HPDE6-E6E7 (cell line): ENCODE measurements around the gene WDR36.

ENCODE experiments used
- DNase-seq: peaks from one replicate; pipeline ENCODE4 v3.0.0; 2011; ENCODE audit warnings: missing footprints; ENCODE audit errors: extremely low spot score

Gene WDR36

DNA sequence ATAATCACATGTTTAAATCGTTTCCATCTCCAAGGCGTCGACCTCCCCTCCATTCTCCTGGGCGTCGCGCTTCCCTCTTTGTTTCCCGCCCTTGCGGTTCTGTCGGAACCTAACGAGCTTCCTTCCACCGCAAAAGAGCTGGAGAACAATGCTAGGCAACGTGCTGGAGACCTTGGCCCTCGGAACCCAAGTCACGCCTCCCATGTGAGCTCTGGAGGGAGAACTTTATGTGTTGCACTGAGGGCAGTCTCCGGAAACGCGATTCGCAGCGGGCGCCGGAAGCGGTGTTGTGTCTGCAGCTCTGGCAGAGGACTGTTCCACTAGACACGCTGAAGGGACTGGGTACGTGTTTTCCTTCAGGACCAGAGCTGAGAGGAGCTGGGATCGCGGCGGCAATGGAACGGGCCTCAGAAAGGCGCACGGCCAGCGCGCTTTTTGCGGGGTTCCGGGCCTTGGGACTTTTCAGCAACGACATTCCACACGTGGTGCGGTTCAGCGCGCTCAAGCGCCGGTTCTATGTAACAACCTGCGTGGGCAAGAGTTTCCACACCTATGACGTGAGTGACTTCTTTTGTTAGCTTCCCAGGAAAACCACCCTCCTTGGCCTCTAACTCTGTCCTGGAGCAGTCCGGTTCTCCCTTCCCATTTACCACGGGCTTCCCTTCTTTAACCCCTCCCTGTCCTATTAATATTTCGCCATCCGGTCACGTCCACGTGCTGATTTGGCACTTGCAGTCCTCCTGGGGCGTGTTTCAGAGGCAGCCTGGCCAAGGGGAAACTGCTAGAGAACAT lies at the start of gene WDR36:
Gene WDR36 (plus strand): TSS at position 287 of the 792 bp plus-strand sequence. CDS start 109 bp downstream, at position 396.
- peak; percentile 81 for DNase-seq

DNA sequence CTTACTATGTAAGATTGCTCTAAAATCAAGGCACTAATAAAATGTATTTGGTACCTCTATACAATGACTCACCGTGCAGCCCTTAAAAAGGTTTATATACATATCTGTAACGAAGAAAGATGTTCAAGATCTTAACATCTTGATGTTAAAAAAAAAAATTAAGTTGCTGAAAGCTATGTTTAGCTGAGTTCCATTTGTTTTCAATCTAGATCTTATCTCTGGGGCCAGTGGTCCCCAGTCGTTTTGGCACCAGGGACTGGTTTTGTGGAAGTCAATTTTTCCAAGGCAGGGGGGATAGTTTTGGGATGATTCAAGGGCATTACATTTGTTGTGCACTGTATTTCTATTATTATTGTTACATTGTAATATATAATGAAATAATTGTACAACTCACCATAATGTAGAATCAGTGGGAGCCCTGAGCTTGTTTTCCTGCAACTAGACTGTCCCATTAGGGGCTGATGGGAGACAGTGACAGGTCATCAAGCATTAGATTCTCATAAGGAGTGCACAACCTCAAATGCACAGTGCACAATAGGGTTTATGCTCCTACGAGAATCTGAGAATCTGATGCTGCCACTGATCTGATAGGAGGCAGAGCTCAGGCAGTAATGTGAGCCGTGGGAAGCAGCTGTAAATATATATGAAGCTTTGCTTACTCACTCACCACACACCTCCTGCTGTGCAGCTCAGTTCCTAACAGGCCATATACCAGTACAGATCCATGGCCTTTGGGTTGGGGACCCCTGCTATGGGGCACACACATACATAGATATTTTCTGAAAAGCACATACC lies 48.2 kb upstream of the WDR36 start:
- DNase-seq = no peak

DNA sequence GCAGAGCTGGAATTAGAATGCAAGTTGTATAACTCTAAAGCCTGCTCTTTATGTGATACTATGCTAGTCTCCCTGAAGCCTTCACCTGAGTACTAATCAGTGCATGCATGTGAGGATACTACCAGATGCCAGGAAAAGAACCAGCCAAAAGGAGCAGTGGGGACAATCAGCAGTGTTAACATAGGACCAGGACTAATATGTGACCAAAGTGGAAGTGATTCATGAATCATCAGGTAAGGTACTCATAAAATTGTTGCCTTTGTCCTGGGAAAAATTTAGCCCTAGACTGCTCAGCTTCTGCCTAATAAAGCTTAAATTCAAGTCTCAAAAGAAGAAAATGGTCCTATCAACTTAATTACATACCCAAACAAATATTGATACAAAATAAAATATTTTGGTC lies 34.1 kb upstream of the WDR36 start:
- DNase-seq = no peak

DNA sequence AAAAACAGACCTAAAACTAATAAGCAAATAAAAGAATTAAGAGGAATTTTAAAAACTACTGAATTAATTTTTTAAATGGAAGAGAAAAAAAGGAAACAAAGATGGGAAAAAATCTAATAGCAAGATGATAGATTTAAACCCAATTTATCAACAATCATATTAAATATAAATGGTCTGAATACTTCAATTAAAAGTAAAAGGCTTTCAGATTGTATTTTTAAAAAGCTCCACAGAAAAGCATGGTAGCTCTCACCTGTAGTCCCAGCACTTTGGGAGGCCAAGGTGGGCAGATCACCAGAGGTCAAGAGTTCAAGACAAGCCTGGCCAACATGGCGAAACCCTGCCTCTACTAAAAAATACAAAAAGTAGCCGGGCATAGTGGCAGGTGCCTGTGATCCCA lies 32.0 kb upstream of the WDR36 start:
- no peak for DNase-seq

DNA sequence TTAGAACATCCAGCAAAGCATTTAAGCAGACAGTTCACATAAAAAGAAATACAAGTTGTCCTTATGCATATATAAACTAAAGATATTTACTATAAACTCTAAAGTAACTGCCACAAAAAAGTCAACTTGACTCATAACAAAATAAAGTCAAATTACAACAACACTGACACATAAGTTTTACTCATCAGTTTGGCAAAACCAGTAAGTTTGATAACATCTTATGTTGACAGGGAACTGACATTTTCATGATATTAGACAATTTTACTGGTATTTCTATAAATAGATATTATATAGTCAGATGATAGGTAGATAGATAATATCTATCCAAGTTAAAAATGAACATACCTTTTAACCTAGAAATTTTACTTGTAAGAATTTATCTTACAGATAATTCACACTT lies 30.5 kb upstream of the WDR36 start:
- DNase-seq = no peak

DNA sequence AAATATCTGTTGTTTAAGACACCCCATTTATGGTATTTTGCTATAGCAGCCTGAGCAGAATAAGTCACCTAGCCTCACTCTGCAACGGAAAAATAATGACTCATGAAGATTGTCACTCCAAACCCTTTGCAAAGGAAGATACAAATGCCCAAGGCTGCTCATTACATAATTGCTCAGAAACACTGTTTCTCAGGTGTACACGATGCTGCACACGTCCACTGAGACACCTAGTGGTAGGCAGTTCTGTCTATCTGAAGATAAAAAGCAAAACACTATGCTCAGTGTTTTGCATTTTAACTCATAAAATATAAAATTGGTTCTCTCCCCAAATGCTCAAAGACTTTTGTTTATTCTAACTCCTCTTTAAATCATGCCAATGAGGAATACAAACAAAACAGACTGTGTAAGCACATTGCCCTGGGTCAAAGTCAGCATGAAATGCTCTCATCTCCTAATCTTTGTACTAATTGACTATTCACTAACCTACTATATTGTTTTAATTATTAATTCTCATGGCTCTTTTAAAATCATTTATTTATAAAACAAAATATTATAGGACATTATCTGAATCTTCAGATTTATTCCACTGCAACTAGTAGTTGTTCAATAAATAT lies 28.3 kb upstream of the WDR36 start:
- peak; percentile 67 for DNase-seq

- DNase-seq = no peak
Measured at GRCh38 chr5:111066261-111066938, 25.7 kb upstream of the WDR36 start.

- no peak for DNase-seq
Measured at GRCh38 chr5:111068213-111068612, 23.9 kb upstream of the WDR36 start.

- DNase-seq = no peak
Measured at GRCh38 chr5:111069839-111070238, 22.3 kb upstream of the WDR36 start.

GRCh38 chr5:111070272-111071134 lies 21.6 kb upstream of the WDR36 start:
- no peak for DNase-seq

- DNase-seq = no peak
Measured at GRCh38 chr5:111071413-111071812, 20.7 kb upstream of the WDR36 start, which contains the start of gene TSLP. TSLP (plus strand) TSS chr5:111071713; CDS start chr5:111071891, 178 bp downstream.

DNA sequence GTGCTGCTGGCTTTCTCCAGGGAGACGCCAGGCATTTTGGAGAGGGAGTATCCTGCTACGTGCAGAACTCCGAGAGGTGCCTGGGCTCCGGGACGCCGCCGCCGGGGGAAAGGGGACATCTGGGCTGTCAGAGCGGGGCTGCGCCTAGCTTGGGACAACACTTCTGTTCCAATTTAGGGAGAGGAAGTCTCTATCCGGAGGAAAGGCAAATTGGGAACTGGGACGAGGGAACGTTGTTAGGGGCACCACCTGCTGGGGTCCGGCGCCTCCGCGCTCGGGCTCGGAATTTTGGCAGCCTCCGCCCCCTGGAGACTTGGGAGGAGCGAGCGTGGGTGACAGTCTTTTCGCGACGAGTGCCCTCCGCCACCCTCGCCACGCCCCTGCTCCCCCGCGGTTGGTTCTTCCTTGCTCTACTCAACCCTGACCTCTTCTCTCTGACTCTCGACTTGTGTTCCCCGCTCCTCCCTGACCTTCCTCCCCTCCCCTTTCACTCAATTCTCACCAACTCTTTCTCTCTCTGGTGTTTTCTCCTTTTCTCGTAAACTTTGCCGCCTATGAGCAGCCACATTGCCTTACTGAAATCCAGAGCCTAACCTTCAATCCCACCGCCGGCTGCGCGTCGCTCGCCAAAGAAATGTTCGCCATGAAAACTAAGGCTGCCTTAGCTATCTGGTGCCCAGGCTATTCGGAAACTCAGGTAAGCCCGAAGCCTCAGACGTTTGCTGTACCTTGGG lies 19.0 kb upstream of the WDR36 start:
- DNase-seq = no peak

DNA sequence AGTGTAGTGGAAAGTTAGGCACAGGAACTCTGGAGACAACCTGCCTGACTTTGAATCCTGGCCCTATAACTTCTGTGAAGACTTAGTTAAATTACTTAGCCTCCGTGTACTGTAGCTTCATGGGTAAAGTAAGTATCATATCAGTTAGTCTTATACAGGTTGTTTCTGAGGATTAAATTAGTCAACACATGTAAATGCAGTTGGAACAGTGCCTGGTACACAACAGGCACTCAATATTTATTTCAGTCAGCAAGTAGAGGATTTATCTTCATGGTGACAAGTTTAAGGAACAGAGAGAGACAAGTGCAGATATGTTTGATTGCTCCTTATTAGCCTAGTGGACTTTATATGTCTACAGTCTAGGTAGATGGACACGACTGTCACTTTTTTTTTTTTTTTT lies 17.9 kb upstream of the WDR36 start:
- DNase-seq = no peak

DNA sequence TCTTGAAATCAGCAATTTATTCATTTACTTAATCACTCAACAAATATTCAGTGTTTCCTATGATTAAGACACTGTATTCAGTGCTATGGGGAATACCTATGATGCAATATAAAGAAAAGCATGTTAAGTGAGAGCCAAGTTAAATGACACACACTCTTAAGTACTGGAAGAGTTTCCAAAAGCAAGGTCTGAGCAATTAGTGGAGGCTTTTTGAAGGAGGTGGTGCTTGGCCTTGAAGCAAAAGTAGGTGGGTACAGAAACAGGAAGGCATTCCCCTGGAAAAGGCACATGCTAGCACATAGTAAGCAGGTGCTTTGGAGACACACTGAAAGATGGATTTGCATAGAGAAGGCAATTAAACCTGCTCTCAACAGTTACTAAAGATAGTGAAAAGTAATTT lies 16.6 kb upstream of the WDR36 start:
- peak; percentile 53 for DNase-seq

DNA sequence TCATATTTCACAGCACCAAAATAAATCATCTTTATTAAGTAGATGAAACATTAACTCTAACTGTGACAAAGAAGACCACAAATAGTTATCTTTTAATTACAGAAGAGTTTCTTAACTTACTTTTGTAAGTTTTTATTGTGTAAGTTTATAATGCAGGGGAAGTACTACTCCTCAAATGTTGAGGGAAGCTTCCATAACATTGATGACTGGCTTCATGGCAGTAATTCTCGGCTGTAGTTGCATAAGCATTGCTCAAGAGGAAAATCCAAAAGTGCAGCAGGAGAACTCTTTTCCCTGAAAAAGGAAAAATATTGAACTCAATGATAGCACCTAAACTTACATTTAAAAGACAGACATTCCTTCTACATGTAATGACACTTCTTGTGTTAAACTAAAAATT lies 16.1 kb upstream of the WDR36 start:
- no peak for DNase-seq

DNA sequence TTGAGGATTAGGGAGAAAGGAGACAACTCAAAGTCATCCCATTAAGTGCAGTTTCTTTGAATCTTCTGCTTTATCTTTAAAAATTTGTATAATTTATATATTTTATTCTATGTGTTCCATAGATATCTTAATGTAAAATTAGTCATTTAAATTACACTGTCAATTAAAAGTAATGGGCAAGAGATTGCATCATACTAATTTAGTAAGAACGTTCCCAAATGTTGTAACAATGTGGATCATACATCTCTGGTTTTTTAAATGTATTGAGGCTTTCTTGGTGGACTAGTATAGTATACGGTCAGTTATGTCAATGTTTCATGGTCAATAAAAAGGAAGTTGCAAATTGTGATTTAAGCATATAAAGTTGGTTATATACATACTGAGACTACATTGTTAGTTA lies 14.5 kb upstream of the WDR36 start:
- DNase-seq = no peak

DNA sequence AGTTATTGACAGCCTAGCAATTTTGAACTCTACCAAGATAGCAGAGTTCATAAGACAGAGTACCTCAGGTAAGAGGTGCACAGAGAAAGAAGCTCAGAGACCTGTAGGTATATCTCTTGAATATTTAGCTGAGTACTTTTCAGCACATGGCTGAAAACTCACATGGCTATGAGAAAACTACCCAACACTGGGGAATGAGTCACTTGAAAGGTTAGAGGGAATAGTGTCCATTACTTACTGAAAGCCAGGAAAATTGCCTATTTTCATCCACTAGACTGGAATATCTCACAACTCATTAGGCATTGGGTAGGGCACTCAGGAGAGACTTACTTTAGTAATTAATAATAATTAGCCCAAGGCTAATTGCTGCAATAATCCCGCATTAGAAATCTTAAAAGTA lies 12.3 kb upstream of the WDR36 start:
- DNase-seq = no peak

DNA sequence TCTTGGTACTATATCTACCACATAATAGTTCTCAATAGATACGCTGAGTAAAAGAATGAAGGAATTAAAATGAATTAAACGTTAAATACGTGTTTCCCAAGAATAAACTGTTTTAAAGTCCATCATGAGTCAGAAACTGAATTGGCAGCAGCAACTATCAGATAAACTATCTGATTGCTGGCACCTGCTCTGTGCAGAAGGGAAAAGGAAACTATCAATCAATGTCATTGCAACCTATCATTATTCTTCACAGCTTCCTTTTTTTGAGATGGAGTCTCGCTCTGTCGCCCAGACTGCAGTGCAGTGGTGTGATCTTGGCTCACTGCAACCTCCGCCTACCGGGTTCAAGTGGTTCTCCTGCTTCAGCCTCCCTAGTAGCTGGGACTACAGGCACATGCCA lies 8.8 kb upstream of the WDR36 start:
- DNase-seq = no peak

DNA sequence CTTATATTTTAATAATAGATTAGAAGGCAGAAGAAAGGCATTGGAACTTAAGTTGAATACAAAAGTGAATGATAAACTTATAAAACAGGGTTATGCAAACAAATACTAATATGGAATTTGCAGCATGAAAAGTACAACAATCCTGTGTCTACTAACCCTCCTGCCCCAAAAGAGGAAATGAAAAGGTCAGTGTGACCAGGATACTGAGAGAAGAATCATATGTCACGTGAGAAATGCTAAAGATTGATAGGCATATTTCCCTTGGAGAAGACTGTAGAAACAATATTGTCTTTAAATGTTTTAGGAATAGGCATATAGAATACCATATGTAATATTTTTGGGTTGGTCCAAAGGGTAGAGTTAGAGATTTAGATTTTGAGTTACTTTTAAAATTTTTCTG lies 3.8 kb downstream of the WDR36 start:
- DNase-seq = no peak

- no peak for DNase-seq
Measured at GRCh38 chr5:111099058-111099778, 7.1 kb downstream of the WDR36 start.
